OCI-LY1 (cell line): ENCODE data around the gene PPIB.

Source experiments
- H2AFZ ChIP-seq: fragments of 200-600 bp; sonication (generic), shearing (Covaris generic); 2 replicates; pipeline ENCODE4 v1.6.0; 2014; ENCODE audit warnings: antibody characterized with exemption, mild to moderate bottlenecking, low read length
- H3F3A ChIP-seq: fragments of 200-600 bp; sonication (generic), shearing (Covaris generic); 2 replicates; pipeline ENCODE4 v1.6.0; 2014; ENCODE audit warnings: mild to moderate bottlenecking, antibody characterized with exemption, low read length, moderate library complexity; ENCODE audit not compliant: insufficient read depth
- H3K27ac ChIP-seq: fragments of 200-600 bp; sonication (generic); 2 replicates; pipeline ENCODE4 v1.5.1; 2014; ENCODE audit warnings: low read length, mixed run types, mild to moderate bottlenecking, low read depth; ENCODE audit not compliant: poor library complexity, severe bottlenecking
- H3K27me3 ChIP-seq: fragments of 200-600 bp; sonication (generic); 2 replicates; pipeline ENCODE4 v1.6.0; 2014; ENCODE audit warnings: antibody characterized with exemption, mild to moderate bottlenecking, low read length, moderate library complexity; ENCODE audit not compliant: insufficient read depth
- H3K36me3 ChIP-seq: fragments of 200-600 bp; sonication (generic); 2 replicates; pipeline ENCODE4 v1.6.1; 2014; ENCODE audit warnings: mild to moderate bottlenecking, antibody characterized with exemption, low read length, moderate library complexity, mixed read lengths; ENCODE audit not compliant: insufficient read depth
- H3K4me1 ChIP-seq: fragments of 200-600 bp; sonication (generic); 2 replicates; pipeline ENCODE4 v1.5.1; 2014; ENCODE audit warnings: mild to moderate bottlenecking, low read length, moderate library complexity; ENCODE audit not compliant: insufficient read depth, severe bottlenecking
- H3K4me2 ChIP-seq: fragments of 200-600 bp; sonication (generic), shearing (Covaris generic); 2 replicates; pipeline ENCODE4 v1.6.1; 2014; ENCODE audit warnings: low read length
- H3K4me3 ChIP-seq: fragments of 200-600 bp; sonication (generic); 2 replicates; pipeline ENCODE4 v1.5.1; 2014; ENCODE audit warnings: low read length, low read depth, mild to moderate bottlenecking, mixed read lengths; ENCODE audit not compliant: poor library complexity, severe bottlenecking
- H3K79me2 ChIP-seq: fragments of 200-600 bp; shearing (Covaris generic); 2 replicates; pipeline ENCODE4 v1.6.1; 2016; ENCODE audit warnings: mixed run types, low read length, mixed read lengths; ENCODE audit not compliant: insufficient read depth
- H3K9ac ChIP-seq: fragments of 200-600 bp; sonication (generic), shearing (Covaris generic); 2 replicates; pipeline ENCODE4 v1.6.1; 2014; ENCODE audit warnings: mild to moderate bottlenecking, low read length, mixed read lengths
- H3K9me2 ChIP-seq: fragments of 200-600 bp; sonication (generic), shearing (Covaris generic); 2 replicates; pipeline ENCODE4 v1.6.1; 2014; ENCODE audit warnings: low read depth, mild to moderate bottlenecking, low read length, mixed read lengths
- H3K9me3 ChIP-seq: fragments of 200-600 bp; shearing (Covaris generic); 2 replicates; pipeline ENCODE4 v1.6.1; 2014; ENCODE audit warnings: low read length, mixed read lengths
- H4K20me1 ChIP-seq: fragments of 200-600 bp; sonication (generic), shearing (Covaris generic); 2 replicates; pipeline ENCODE4 v1.6.0; 2016; ENCODE audit warnings: mild to moderate bottlenecking, low read length; ENCODE audit not compliant: insufficient read depth
- CTCF ChIP-seq: fragments of 200-600 bp; sonication (generic), shearing (Covaris generic); IDR thresholded peaks from 2 replicates; pipeline ENCODE4 v1.5.1; 2017; ENCODE audit warnings: mild to moderate bottlenecking, antibody characterized with exemption, low read length, moderate library complexity, mixed read lengths
- EZH2 ChIP-seq: fragments of 200-600 bp; sonication (generic), shearing (Covaris generic); IDR thresholded peaks from 2 replicates; pipeline ENCODE4 v1.8.0; 2017; ENCODE audit warnings: borderline replicate concordance, mixed run types, mild to moderate bottlenecking, antibody characterized with exemption, low read length, moderate library complexity, mixed read lengths

Gene PPIB

DNA sequence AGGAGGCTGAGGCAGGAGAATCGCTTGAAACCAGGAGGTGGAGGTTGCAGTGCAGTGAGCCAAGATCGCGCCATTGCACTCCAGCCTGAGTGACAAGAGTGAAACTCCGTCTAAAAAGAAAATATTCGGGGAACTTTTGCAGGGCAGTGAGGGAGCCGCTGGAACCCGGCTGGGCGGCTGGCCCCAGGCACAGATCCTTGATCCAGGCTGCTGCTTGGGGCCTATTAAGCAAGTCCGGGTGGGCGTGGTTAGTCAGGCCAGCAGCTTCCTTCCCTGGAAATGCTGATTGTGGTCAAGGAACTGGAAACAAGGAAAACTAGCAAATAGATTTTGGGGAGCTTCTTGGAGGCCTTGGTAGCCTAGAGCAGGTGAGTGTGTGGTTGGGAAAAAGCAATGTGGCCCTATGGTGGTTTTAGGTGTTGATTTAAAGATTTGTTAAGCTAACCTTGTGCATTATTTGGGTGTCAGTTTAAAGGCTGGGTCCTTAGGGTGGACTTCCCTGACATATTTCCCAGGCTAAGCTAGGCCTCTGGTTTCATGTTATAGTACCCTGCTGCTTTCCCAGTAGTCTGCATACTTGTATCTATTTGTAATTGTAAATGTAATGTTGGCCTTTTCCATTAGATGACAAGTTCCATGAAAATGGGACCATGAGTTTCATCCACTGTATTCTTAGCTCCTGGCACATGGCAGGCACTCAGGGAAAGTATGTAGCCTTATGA, 29.0 kb downstream of the PPIB start:
- Histone ChIP-seq H3K9me2 (no peaks in the 10 kb centered on the region), H3K79me2 (no peaks in the 10 kb centered on the region), H3K27me3 (no peaks in the 10 kb centered on the region), H3K4me1 (no peaks in the 10 kb centered on the region), H3K9me3 (no peaks in the 10 kb centered on the region), H3K36me3 (peaks cover 90% of the 10 kb centered on the region), H3K4me3 (no peak overlapping the region), H3K9ac (no peak overlapping the region), H2AFZ (no peak overlapping the region), H3K27ac (no peak overlapping the region), H4K20me1 (no peaks in the 10 kb centered on the region), H3F3A (no peaks in the 10 kb centered on the region), H3K4me2 (no peak overlapping the region)
- TF ChIP-seq CTCF (no peak), EZH2 (no peak)

DNA sequence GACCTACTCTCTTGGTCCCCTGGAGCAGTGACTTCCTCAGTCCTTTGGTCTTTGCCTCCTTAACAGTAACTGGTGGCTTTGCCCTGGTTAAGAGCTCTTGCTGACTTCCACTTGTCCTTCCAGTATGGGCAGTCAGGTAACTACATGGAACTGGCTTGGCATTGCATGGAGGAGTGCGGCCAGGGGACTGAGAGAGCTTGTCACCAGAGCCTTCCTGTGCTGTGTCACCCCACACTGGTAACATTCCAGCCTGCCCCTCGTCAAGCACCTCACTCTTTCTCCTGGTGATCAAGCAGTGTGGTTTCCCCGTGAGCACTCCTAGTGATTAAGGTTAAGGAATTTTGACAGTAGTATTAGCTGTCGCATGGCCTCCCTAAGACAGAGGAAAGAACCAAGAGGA, 30.6 kb downstream of the PPIB start:
- Histone ChIP-seq H3K27me3 (no peaks in the 10 kb centered on the region), H3K27ac (no peak overlapping the region), H3K4me3 (no peak overlapping the region), H3K4me2 (no peak overlapping the region), H3K4me1 (no peaks in the 10 kb centered on the region), H3K36me3 (peaks cover 90% of the 10 kb centered on the region), H3F3A (no peaks in the 10 kb centered on the region), H3K79me2 (no peaks in the 10 kb centered on the region), H3K9me3 (no peaks in the 10 kb centered on the region), H4K20me1 (no peaks in the 10 kb centered on the region), H2AFZ (no peak overlapping the region), H3K9me2 (no peaks in the 10 kb centered on the region), H3K9ac (no peak overlapping the region)
- TF ChIP-seq EZH2: no peak
- no peak for TF ChIP-seq CTCF

DNA sequence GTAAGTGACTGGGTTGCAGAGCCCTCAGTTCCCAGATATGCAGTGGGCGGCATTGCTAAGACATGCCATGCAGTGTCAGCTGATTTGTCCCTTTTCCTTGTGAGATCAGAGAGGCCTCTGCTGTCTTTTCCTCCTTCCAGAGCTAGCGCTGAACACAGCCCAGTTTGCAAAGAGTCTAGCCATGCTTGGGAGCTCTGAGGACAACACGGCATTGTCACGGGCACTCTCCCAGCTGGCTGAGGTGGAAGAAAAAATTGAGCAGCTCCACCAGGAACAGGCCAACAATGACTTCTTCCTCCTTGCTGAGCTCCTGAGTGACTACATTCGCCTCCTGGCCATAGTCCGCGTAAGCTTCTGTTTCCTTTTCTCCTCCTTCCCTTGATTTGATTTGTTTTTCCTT, 31.3 kb downstream of the PPIB start:
- Histone ChIP-seq H3K79me2 (no peaks in the 10 kb centered on the region), H2AFZ (no peak overlapping the region), H3K9ac (no peak overlapping the region), H3K4me3 (no peak overlapping the region), H4K20me1 (no peaks in the 10 kb centered on the region), H3K4me2 (no peak overlapping the region), H3K9me2 (no peaks in the 10 kb centered on the region), H3K27ac (no peak overlapping the region), H3K27me3 (no peaks in the 10 kb centered on the region), H3K9me3 (no peaks in the 10 kb centered on the region), H3K4me1 (no peaks in the 10 kb centered on the region), H3F3A (no peaks in the 10 kb centered on the region), H3K36me3 (peaks cover 89% of the 10 kb centered on the region)
- TF ChIP-seq EZH2: no peak
- TF ChIP-seq CTCF: no peak
